ENCODE data around the gene EEF1AKMT2. TPM values are rescaled to one million over a fixed set of nuclear protein-coding genes. Genes with fewer than 3 reads are reported as not detected.

The EEF1AKMT2 gene
- total RNA-seq, 1 donor from 2014 or later = 13.0 TPM

DNA sequence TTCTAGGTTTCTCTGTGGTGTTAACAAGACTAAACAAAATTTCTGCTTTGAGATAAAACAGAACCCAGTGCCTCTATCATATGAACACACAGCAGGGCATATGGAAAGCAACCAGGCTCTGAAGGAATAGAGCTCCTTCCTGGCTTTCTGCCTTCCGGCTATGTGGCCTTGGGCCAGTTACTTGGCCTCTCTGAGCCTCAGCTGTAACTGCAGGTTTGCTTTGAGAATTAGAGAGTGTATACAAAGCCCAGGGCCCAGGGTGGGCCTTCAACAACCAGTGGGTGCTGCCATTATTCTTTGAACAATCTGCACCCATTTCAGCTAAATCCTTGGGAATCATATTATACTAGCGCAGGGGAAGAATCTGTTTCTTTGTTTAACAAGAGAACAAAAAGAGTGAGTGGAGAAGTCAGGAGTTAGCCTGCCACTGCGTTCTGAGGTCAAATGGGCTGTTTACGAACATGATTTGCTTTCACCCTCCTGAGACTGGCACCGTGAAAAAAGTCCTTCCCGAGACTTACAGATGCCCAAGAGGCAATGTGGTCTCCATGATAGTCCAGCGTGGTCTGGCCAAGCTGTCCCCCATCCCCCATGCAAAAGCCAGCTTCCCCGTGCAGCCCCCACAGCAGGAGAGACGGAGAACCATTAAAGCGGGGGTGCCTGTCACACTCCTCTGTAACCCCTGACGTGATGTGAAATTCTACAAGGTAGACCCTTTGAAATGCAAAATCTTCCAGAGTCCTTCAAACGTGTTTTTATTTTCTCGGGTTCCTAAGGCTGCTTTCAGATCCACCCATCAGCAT, 52.4 kb downstream of the EEF1AKMT2 start:
- DNase-seq (ENCODE audit: low read depth) = no peak

DNA sequence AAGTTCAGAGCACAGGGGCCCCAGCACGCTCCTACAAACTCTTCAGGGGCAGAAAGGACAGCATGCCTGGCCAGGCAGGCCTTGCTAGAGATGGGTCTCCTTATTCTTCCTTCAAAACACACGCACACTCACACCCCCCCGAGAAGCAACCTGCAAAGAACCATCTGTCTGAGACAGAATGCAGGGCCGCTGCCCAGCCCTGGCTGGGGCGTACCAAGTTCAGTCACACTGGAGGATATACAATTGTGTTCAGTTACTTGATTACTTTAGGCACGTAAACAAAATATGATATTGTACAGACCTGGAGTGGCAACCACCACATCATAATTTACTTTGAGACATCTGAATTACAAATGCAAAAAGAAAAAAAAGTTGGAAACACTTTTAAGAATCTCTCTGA, 53.2 kb downstream of the EEF1AKMT2 start:
- DNase-seq (ENCODE audit: low read depth) = no peak

DNA sequence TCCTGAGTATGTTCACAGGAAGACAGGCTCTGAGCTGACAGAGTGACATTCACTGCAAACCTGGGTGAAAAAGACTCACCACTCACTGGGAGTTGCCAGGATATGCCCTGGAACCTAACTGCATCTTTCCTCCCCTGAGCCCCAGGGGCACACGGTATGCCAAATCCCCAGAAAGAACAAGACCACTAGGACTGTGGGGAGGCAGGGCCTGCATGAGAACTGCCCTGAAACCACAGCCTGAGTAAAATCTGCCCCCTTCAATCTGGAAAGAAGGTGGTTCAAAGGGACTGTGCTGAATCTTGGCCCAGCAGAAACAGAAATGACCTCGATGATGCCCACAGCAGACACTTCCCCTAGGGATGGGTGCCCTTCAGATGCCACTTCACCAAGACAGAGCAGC, 54.0 kb downstream of the EEF1AKMT2 start:
- no peak for DNase-seq (ENCODE audit: low read depth)

DNA sequence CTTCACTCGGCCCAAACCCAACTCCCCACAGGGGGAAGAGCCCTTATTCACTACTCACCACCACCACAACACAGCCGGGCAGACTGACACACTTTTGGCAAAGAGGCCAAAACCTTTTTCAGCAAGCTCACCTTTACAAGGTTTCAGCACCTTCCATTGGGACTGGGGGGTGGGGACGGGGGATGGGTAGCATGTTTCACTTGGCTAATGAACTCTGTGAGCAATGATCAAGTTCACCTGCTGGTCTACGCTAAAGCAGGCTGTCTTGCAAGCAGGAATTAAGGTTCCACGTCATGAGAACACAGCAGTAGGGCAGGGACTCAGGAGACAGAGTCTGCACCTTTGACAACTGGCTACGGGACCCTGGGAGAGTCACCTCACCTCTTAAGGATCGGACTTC, 54.5 kb downstream of the EEF1AKMT2 start:
- no peak for DNase-seq (ENCODE audit: low read depth)

DNA sequence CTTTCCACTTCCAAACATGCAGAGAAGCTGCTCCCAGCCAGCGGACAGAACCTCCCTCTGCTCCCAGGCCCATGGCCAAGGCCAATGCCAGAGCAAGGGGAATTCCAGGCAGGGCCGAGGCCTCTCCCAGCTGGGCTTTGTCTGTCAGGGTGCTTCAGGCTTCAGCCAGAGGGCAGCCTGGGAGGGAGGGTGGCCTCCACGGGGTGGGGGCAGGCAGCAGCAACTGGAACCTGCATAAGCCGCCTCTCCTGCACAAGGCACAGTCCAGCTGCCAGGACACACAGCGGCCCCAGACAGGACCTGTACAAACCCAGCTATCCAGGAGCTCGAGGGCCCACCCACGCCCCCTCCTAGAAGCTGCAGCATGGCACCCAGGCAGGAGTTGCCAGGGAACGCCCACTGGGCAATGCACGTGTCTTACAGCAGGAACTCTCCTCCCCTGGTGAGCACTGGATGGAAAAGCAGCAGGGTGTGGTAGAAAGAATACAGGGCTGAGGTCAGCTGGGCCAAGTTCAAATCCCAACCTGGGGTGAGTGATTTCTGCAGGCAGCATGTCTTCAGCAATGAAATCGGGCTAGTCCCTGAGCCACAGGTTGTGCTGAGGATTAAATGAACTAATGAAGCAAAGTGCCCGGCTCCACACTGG, 55.1 kb downstream of the EEF1AKMT2 start:
- DNase-seq (ENCODE audit: low read depth) = peak; percentile 94

DNA sequence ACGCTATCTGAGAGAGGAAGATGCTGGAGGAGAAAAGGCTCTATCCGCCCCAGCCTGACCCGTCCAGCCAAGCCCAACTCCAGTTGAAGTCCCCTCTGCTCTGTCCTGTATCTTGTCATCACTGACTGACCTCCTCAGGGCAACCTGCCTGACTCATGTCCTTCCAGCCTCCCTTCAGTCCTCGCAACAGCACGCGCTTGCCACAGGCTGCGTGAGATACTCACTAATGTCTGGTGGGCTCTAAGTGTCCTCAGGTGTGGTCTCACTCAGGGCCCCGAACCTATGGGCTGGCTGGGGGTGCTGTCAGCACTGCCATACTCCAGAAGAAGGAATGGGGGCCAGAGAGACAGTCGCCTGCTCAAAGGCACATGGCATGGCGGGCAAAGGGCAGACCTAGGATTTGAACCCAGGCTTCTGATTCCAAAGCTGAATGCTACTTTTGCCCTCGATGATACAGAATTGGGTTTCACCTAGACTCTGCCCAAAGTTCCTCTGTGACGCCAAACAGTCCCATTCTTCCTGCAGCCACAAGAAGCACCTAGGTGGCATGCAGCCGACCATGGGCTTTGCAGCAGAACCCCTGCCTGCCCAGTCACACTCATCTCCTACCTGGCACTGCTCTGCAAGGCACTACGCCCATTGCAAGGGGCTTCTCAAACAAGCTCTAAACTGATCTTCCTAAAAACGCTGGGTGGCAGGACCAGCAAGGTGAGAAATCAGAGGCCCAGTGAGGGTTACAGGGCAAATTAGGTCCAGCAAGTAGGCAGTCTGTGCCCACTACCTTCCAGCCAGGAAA, 56.0 kb downstream of the EEF1AKMT2 start:
- no peak for DNase-seq (ENCODE audit: low read depth)

DNA sequence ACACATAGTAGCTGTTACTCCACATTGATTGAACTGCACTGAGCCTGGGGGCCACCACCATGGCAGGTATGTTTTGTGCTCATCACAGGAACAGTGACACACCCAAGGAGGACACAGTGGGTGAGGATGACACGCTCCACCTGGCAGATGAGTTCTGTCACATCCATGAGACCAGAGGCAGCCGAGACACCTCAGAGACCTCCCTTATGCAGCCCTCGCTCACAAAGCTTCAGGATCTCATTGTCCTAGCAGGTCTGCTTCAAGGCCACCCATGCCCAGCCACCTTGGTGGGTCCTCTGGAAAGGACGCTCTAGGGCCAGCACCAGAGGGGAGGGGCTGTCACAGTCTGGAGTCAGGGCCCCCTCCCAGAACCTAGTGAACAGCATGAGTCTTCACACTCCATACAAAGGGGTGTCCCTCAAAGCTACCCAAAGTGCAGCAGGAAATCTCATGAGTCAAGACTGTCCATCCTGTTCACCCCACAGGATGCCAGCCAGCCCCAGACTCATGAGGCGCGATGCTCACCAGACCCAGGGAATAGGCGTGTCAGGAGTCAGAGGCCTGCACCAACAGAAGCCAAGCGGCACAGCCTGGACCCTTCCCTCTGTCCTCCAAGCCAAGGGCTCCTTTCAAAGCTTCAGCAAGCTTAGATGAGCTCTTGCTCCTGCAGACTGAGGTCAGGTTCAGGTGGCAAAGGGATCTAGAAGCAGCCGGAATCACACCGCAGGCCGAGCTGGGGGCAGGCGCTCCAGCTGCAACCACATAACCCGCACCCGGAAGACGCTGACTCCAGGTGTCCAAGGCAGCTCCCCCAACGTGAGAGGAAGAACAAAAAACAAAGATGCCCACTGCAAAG, 57.1 kb downstream of the EEF1AKMT2 start:
- no peak for DNase-seq (ENCODE audit: low read depth)

DNA sequence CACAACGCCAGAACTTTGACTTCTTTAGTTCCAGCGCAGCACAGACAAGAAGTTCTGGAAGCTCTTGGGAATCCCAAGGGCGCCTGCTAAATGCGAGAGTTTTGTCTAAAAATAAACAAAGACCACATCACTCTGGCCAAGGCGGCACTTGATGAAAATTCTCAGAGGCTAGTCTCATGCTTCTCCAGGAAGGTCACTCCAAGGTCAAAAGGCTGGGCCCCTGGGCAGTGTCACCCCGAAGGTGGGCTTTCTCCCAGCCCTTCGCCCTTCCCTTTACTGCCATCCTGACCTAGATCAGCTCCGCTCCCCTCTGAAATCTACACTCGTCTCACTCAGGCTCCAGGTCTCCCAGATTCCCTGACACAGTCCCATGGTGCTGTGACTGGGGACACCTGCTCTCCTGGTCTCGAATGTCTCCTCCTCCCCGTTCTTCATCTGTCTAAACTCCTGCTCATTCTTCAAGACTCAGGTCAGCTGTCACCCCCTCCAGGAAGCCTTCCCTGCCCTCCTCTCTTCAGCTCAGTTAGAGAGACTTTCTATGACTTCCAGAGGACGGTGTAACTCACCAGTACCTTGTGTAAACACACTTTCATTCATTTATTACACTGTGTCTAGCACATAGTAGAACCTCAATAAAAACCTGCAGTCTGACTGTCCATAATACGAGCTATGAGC, 58.0 kb downstream of the EEF1AKMT2 start:
- DNase-seq (ENCODE audit: low read depth) = peak; percentile 82

DNA sequence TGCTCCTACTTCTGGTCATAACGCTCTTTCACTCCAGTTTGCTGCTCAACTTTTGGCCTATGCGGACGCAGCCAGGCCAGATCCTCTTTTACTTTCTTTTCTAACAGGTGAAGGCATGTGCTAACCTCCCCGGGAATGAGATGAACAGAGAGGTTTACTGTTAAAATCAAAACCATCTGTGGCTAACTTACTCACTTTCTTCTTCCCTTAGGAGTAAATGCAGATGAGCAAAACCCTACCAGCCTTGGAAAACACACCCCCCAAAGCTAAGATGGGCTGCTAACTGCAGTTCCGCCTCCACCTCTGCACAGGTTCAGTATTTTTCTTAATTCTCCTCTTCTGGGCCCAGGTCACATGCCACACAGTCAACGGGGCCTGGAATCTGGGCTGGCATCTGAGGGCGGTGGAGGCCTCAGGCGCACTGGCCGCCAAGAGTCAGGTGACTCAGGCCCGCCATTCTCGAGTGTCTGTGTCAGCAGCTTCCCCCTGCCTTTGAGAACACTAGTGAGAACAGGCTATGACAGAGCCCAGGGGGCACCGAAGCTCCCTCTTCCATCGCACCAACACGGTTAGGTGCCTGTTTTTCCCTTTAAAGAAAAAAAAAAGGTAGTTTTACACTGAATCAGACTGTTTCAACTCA, 58.6 kb downstream of the EEF1AKMT2 start:
- DNase-seq (ENCODE audit: low read depth) = peak; percentile 87

DNA sequence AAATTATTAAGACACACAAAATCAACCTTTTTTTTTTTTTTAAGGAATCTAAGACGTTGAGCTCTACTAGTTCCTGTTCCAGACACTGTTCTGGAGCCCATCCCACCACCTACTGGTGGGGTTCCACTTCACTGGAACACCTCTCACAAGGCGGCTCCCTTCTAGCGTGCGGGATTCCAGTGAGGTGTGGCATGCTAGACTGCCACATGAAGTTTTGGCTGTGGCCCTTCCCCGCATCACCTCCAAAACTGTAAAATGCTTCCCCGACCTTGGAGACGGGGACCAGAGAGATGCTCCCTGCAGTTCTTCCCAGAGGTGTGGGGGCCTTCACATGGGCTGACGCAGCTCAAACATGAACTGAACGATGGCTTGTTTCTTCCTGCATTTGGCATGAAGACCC, 60.1 kb downstream of the EEF1AKMT2 start:
- DNase-seq (ENCODE audit: low read depth) = no peak

DNA sequence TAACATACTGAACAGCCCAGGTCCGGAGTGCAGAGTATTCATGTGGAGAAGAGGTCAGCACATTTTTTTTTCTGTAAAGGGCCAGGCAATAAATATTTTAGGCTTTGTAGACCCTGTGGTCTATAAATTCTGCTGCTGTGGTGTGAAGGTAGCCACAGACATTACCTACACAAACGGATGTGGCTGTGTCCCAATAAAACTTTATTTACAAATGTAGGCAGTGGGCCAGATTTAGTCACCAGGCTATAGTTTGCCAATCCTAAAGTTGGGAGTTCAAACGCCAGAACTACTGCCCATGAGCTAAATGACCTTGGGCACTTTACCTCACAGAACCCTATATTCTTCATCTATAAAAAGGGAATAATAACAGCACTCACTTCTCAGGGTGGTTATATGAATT, 60.9 kb downstream of the EEF1AKMT2 start:
- no peak for DNase-seq (ENCODE audit: low read depth)

DNA sequence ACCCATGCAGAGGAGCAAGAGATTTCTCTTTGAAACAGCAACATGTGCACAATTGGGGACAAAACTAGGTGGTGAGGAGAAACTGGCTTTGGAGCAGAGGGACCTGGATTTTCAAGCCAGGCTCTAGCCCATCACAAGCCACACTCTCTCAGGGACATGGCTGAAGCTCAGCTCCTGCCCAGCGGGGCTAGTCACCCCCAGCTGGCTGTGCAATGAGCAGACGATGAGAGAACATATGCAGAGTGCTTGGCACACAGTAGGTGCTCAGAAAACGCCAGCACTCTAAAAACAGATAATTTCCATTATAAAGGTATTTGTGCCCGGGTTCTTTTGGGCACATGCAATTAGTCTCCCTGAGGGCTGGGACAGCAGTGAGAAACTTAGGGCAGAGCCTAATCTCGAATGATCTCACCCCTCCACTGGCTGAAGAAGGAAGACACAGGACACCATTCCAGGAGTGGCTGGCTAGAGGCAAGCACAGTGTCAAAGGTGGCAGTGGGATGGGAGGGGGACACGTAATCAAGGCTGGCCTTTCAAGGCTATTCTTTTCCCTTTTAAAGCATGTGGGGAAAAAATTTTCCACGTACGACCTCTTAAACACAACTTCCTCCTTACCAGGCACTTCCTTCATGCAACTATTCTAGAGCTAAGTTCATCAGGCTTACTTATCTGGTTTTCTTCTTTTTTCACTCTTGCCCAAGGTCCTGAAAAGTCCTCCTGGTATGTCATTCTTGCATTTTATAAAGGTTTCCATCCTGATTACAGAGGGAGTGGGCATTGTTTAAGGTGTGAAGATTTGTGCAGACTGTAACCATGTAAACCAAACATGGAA, 62.6 kb downstream of the EEF1AKMT2 start:
- peak; percentile 77 for DNase-seq (ENCODE audit: low read depth)

DNA sequence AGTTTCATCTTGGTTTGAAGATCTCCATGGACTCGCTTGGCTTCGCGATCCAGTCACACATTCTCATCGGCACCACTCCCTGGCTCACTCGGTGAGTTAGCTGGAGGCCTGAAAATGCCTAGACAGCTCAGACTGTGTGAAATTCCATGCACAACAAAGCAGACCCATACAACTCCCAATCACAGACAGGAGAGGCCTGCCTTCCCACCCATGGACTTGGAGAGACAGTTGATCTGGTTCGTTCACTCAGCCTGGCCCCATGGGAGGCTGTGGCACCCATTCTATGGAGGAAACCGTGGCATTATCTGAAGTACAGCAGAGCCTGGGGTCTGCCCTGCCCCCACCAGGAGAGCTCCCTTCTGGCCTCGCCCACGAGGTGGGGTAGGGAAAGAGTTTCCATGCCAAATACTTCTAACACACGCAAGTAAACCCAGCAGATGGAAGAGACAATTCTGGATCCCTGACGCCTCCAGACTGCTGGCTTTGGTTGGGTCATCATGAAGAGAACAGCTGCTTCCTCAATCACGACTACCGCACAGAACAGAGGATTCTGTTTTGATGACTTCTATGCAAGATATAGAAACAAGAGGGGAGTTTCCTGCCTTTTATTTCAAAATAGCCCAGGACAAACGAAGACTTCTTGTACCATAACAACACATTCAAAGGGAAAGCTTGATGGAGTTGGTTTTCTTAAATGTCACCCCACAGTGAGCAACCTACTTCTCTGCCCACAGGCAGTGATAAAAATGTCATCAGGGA, 63.4 kb downstream of the EEF1AKMT2 start:
- peak; percentile 98 for DNase-seq (ENCODE audit: low read depth)

DNA sequence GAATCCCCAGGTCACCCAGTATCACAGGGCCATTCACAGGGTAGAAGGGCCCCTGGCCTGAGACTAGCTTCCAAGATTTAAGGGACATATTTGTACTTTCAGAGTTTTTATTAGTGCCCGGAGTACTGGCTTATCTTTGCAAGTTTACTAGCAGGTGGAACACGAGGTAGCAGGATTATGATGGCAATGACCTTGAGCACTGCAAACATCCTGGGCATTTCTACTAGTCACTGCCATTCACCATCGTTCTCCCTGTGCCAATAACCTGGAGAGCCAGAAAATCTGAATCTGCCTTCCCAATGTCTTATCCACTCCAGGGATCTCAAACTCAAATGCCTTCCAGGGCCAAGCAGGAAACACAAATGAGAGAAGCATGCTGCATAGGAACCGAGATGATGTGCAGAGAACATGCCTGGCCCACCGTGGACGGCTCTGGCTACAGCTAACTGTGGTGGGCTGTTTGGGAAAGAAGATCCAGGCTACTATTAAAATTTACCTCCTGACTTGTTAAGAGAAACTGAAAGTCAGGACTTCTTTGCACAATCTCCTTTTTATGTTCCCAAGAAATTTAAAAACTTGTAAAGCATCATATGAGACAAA, 64.2 kb downstream of the EEF1AKMT2 start:
- no peak for DNase-seq (ENCODE audit: low read depth)

DNA sequence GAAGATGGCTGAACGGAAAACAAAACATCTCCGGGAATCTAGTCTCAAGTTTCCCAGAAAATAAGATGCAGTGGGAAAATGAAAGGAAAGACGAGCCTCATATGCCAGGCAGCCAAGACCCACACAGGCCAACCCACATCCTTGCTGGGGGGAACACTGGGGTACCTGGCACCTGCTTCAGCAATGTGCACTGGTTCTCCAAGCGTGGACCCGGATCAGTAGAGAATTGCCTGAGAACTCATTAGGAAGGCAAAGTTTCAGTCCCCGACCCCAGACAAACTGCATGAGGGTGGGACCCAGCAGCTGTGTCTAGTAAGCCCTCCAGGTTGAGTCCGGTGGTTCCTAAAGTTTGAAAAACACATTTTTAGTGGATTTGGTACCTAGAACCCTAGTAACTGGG, 65.9 kb downstream of the EEF1AKMT2 start:
- no peak for DNase-seq (ENCODE audit: low read depth)

DNA sequence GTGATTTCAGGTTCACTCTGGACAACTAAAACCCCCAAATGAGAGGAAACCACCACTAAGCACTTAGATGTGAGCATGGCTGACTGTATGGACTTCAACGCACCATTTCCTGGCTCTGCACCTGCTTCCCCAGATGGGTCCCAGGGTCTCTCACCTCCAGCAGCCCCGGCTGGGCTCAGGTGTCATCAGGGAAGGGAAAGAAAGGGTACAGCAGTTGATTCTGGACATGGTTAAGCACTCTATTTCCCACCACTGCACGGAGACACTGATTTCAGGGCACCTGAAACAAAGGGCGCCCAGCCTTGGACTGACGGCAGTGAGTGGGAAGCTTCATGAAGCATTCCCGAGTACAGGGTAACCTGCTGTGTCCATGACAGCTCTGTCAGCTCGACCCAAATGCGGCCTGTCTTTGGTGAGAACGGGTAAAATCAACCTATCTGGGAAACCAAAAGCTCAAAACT, 66.5 kb downstream of the EEF1AKMT2 start:
- DNase-seq (ENCODE audit: low read depth) = no peak

DNA sequence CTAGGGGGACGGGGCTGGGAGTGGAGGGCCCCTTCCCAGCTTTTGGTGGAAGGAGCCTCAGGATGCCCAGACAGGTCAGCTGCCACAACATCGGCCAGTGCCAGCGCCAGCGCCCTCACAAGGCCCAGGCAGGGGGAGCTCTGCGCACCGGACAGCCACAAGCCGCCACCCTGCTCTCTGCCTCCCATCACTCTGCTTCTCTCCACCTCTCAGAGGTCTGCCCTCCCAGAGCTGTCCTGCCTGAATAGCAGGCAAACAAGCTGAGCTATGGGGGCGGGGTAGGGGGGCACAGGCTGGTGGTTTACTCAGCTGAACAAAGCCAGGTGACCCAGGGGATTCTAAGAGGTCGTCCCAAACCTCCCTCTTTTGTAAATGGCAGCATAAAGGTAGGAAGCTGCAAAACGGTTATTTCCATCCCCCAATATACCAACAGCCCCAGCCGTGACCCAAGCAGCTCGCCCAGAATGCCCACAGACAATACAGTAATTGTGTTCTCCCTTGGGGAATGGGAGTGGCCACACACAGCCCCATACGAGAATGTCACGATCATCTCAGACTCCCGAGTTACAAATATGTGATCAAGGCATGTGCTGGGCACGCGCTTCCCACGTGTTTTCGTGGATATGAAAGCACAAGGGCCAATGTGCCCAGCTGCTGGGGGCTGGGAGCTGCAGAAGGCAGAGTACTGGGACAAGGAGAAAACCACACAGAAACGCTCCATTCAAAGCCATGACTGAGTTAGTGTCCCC, 67.2 kb downstream of the EEF1AKMT2 start:
- DNase-seq (ENCODE audit: low read depth) = no peak

Measured in myocyte (in vitro differentiated cells).